Prostate gland (tissue), 2 donors: ENCODE data around the gene LRBA. TPM values are rescaled to one million over a fixed set of nuclear protein-coding genes. Genes with fewer than 3 reads are reported as not detected.
"Not testable (repeated sequence)": the region's sequence is repeated elsewhere in the genome, so short reads cannot be mapped to it uniquely, and the experiment has no call there.

Source experiments
- DNase-seq: peaks from one replicate; pipeline ENCODE4 v3.0.0-alpha.2; 2019; ENCODE audit warnings: low spot score
- H3K27ac ChIP-seq, 2 donors: fragments of 200-600 bp; sonication (generic); 2 replicates each; pipeline ENCODE4 v1.5.1; 2017 to 2019
- H3K27me3 ChIP-seq: fragments of 200-600 bp; sonication (generic); replicated peaks from 2 replicates; pipeline ENCODE4 v1.5.1; 2019; ENCODE audit not compliant: insufficient read depth
- H3K36me3 ChIP-seq, 2 donors: fragments of 200-600 bp; sonication (generic); 1 replicate in 1 of 2; 2 replicates in 1 of 2; pipeline versions ENCODE4 v1.5.1 to v1.8.1; 2017 to 2019
- H3K4me1 ChIP-seq: fragments of 200-600 bp; sonication (generic); replicated peaks from 2 replicates; pipeline ENCODE4 v1.5.1; 2019
- H3K4me3 ChIP-seq, 2 donors: fragments of 200-600 bp; sonication (generic); 2 replicates each; pipeline ENCODE4 v1.5.1; 2017 to 2019
- H3K9me3 ChIP-seq: fragments of 200-600 bp; sonication (generic); 2 replicates; pipeline ENCODE4 v1.5.1; 2017
- CTCF ChIP-seq, 4 experiments: fragments of 200-600 bp in 2 of 4; fragments of 450-650 bp in 2 of 4; sonication (generic) in 2 of 4; IDR thresholded peaks; 1 replicate in 3 of 4; 2 replicates in 1 of 4; pipeline ENCODE4 v1.5.1; 2016 to 2019; ENCODE audit warnings: antibody characterized with exemption in 4 of 4, mild to moderate bottlenecking in 2 of 4, moderate library complexity in 2 of 4
- POLR2A ChIP-seq: fragments of 450-650 bp; IDR thresholded peaks from one replicate; pipeline ENCODE4 v1.6.1; 2016; ENCODE audit warnings: antibody characterized with exemption, mild to moderate bottlenecking
- POLR2AphosphoS5 ChIP-seq: sonication (generic); formaldehyde crosslinking; IDR thresholded peaks from one replicate; pipeline ENCODE4 v1.6.1; 2017; ENCODE audit warnings: antibody characterized with exemption
- WGBS: methylation state at CpG from one replicate; pipeline ENCODE4 v1.1.5; 2018; 5-methylcytosine and 5-hydroxymethylcytosine counted together
- intact Hi-C: fragments of 100-400 bp; cut with DNase I; formaldehyde crosslinking; loops from one replicate; pipeline ENCODE4 v1.14.2; 2022
- total RNA-seq, 2 donors: library from RNA; depleted of rRNA; stranded (reverse); fragments of >200 nt; gene quantifications; one replicate each; pipeline ENCODE4 v1.1.0, GENCODE V29; 2016

Gene LRBA
- total RNA-seq, 2 donors from 2014 or later = 69.8 to 79.8 TPM

- TF ChIP-seq CTCF (IDR thresholded peaks at IDR 0.05) (no peak), POLR2AphosphoS5 (no peak), POLR2A (no peak)
- intact Hi-C loops = no loop called here
- WGBS = 89% methylated on average over 6 of the region's 6 CpGs
These were observed 500.4 kb downstream of the LRBA start for GRCh38 chr4:150514709-150515108.

GRCh38 chr4:150510176-150510865 is 504.8 kb downstream of the LRBA start:
- H3K27ac ChIP-seq = no peak overlapping the region
- no peaks in the 10 kb centered on the region for H3K9me3 ChIP-seq
- no peaks in the 10 kb centered on the region for H3K36me3 ChIP-seq
- no peak for TF ChIP-seq POLR2A
- TF ChIP-seq POLR2AphosphoS5 = no peak
- no peak for TF ChIP-seq CTCF (IDR thresholded peaks at IDR 0.05)
- no peak overlapping the region for H3K4me3 ChIP-seq
- no peak for DNase-seq
- intact Hi-C loops = no loop called here
- 74% methylated on average over 6 of the region's 6 CpGs for WGBS
- no peaks in the 10 kb centered on the region for H3K27me3 ChIP-seq
- no peaks in the 10 kb centered on the region for H3K4me1 ChIP-seq

More at GRCh38 chr4:150514709-150515108, 500.4 kb downstream of the LRBA start:
- H3K4me3 ChIP-seq = no peak overlapping the region
- H3K9me3 ChIP-seq = no peaks in the 10 kb centered on the region
- no peaks in the 10 kb centered on the region for H3K36me3 ChIP-seq
- no peak overlapping the region for H3K27ac ChIP-seq
- H3K27me3 ChIP-seq = no peaks in the 10 kb centered on the region
- DNase-seq = no peak
- no peaks in the 10 kb centered on the region for H3K4me1 ChIP-seq

GRCh38 chr4:150507656-150508055 is 507.4 kb downstream of the LRBA start:
- H3K36me3 ChIP-seq, H3K4me3 ChIP-seq, H3K4me1 ChIP-seq, H3K27ac ChIP-seq, DNase-seq, intact Hi-C loops, H3K9me3 ChIP-seq, H3K27me3 ChIP-seq: not testable (repeated sequence)
- WGBS = 98% methylated on average over 3 of the region's 3 CpGs

- intact Hi-C loops = no loop called here
These were observed 513.1 kb downstream of the LRBA start for GRCh38 chr4:150501983-150502382.

GRCh38 chr4:150501009-150501727 is 513.9 kb downstream of the LRBA start:
- H3K27ac ChIP-seq = no peak overlapping the region
- WGBS = 96% methylated on average over 6 of the region's 6 CpGs
- H3K27me3 ChIP-seq = no peaks in the 10 kb centered on the region
- H3K9me3 ChIP-seq = no peaks in the 10 kb centered on the region
- no peaks in the 10 kb centered on the region for H3K36me3 ChIP-seq
- DNase-seq = no peak
- intact Hi-C loops = no loop called here
- TF ChIP-seq CTCF (IDR thresholded peaks at IDR 0.05) (no peak), POLR2AphosphoS5 (no peak), POLR2A (no peak)
- H3K4me1 ChIP-seq = no peaks in the 10 kb centered on the region
- H3K4me3 ChIP-seq = no peak overlapping the region

More at GRCh38 chr4:150501983-150502382, 513.1 kb downstream of the LRBA start:
- no peak overlapping the region for H3K4me3 ChIP-seq
- H3K36me3 ChIP-seq = no peaks in the 10 kb centered on the region
- TF ChIP-seq POLR2A = no peak
- no peak for TF ChIP-seq CTCF (IDR thresholded peaks at IDR 0.05)
- no peak for TF ChIP-seq POLR2AphosphoS5
- no peaks in the 10 kb centered on the region for H3K27me3 ChIP-seq
- no peaks in the 10 kb centered on the region for H3K4me1 ChIP-seq
- H3K9me3 ChIP-seq = no peaks in the 10 kb centered on the region
- no peak overlapping the region for H3K27ac ChIP-seq
- DNase-seq = no peak
